Upper lobe of right lung (tissue), 1 donor: Measurements from ENCODE around the gene PLXNA4. TPM values are rescaled to one million over a fixed set of nuclear protein-coding genes. Genes with fewer than 3 reads are reported as not detected.

Experiments
- ATAC-seq: fragments of 200-7000 bp; cut with Tn5 transposase; one replicate; pipeline ENCODE4 v1.9.1; 2020; ENCODE audit warnings: mild to moderate bottlenecking, moderate library complexity
- DNase-seq: peaks from one replicate; pipeline ENCODE4 v3.0.0-alpha.2; 2020
- H3K27ac ChIP-seq: fragments of 200-600 bp; one replicate; pipeline ENCODE4 v1.8.0; 2022
- H3K27me3 ChIP-seq: fragments of 200-600 bp; one replicate; pipeline ENCODE4 v1.8.0; 2022; ENCODE audit warnings: mild to moderate bottlenecking
- H3K36me3 ChIP-seq: fragments of 200-600 bp; one replicate; pipeline ENCODE4 v1.8.0; 2022
- H3K4me1 ChIP-seq: fragments of 200-600 bp; one replicate; pipeline ENCODE4 v1.8.0; 2022
- H3K4me3 ChIP-seq: fragments of 200-600 bp; one replicate; pipeline ENCODE4 v1.8.0; 2022; ENCODE audit warnings: mild to moderate bottlenecking
- H3K9me3 ChIP-seq: fragments of 200-600 bp; one replicate; pipeline ENCODE4 v1.8.0; 2022
- CTCF ChIP-seq: fragments of 200-600 bp; IDR thresholded peaks from one replicate; pipeline ENCODE4 v1.8.0; 2022; ENCODE audit warnings: antibody characterized with exemption
- intact Hi-C: fragments of 100-400 bp; cut with DNase I; formaldehyde crosslinking; loops from one replicate; pipeline ENCODE4 v1.11.0; 2022
- total RNA-seq: library from RNA; stranded (reverse); fragmentation: NEBNext Ultra II Directional; extraction: Animal tissue kit (Norgen Biotek cat#: 25700); gene quantifications from one replicate; pipeline ENCODE4 v1.2.1, GENCODE V29; 2021
- donor health status: DM: no; HTN: yes; CAD: no; lungs with severe emphysema.

The PLXNA4 gene
- total RNA-seq, 1 donor from 2014 or later, result 7.2 TPM

GRCh38 chr7:132117636-132118035 lies 458.6 kb downstream of the PLXNA4 start:
- Histone ChIP-seq H3K27ac (no peak overlapping the region), H3K36me3 (no peaks in the 10 kb centered on the region), H3K27me3 (no peaks in the 10 kb centered on the region), H3K4me1 (no peaks in the 10 kb centered on the region), H3K4me3 (no peak overlapping the region), H3K9me3 (no peaks in the 10 kb centered on the region)
- no peak for TF ChIP-seq CTCF
- no peak for DNase-seq
- intact Hi-C loops, result no loop called here
- no peak for ATAC-seq

- H3K4me1 ChIP-seq, result no peaks in the 10 kb centered on the region
- DNase-seq (no peak), ATAC-seq (no peak)
- intact Hi-C loops, result no loop called here
- TF ChIP-seq CTCF, result no peak
- H3K27ac ChIP-seq, result no peak overlapping the region
- H3K36me3 ChIP-seq, result no peaks in the 10 kb centered on the region
- no peaks in the 10 kb centered on the region for H3K9me3 ChIP-seq
- no peaks in the 10 kb centered on the region for H3K27me3 ChIP-seq
- no peak overlapping the region for H3K4me3 ChIP-seq
These were observed 459.1 kb downstream of the PLXNA4 start for GRCh38 chr7:132117181-132117580.

GRCh38 chr7:132116369-132116768 lies 459.9 kb downstream of the PLXNA4 start:
- no peak for ATAC-seq
- no peaks in the 10 kb centered on the region for H3K36me3 ChIP-seq
- no peaks in the 10 kb centered on the region for H3K27me3 ChIP-seq
- H3K4me3 ChIP-seq, result no peak overlapping the region
- TF ChIP-seq CTCF, result no peak
- H3K9me3 ChIP-seq, result no peaks in the 10 kb centered on the region
- intact Hi-C loops, result no loop called here
- DNase-seq, result no peak
- H3K27ac ChIP-seq, result no peak overlapping the region
- no peaks in the 10 kb centered on the region for H3K4me1 ChIP-seq

- no peak for DNase-seq
- no peaks in the 10 kb centered on the region for H3K27me3 ChIP-seq
- TF ChIP-seq CTCF, result no peak
- intact Hi-C loops, result no loop called here
- no peak for ATAC-seq
- H3K4me1 ChIP-seq, result no peaks in the 10 kb centered on the region
- no peak overlapping the region for H3K4me3 ChIP-seq
- H3K36me3 ChIP-seq, result no peaks in the 10 kb centered on the region
- H3K27ac ChIP-seq, result no peak overlapping the region
- H3K9me3 ChIP-seq, result no peaks in the 10 kb centered on the region
These were observed 460.5 kb downstream of the PLXNA4 start for GRCh38 chr7:132115758-132116157.

GRCh38 chr7:132115028-132115427 lies 461.2 kb downstream of the PLXNA4 start:
- no peak overlapping the region for H3K27ac ChIP-seq
- no peaks in the 10 kb centered on the region for H3K27me3 ChIP-seq
- H3K4me1 ChIP-seq, result no peaks in the 10 kb centered on the region
- DNase-seq, result no peak
- no peaks in the 10 kb centered on the region for H3K36me3 ChIP-seq
- H3K4me3 ChIP-seq, result no peak overlapping the region
- no peaks in the 10 kb centered on the region for H3K9me3 ChIP-seq
- ATAC-seq, result no peak
- intact Hi-C loops, result no loop called here
- no peak for TF ChIP-seq CTCF

- no peaks in the 10 kb centered on the region for H3K4me1 ChIP-seq
- no peak for ATAC-seq
- no peaks in the 10 kb centered on the region for H3K9me3 ChIP-seq
- H3K27me3 ChIP-seq, result no peaks in the 10 kb centered on the region
- DNase-seq, result no peak
- no peak for TF ChIP-seq CTCF
- H3K36me3 ChIP-seq, result no peaks in the 10 kb centered on the region
- intact Hi-C loops, result no loop called here
- H3K4me3 ChIP-seq, result no peak overlapping the region
- H3K27ac ChIP-seq, result no peak overlapping the region
These were observed 461.9 kb downstream of the PLXNA4 start for GRCh38 chr7:132114411-132114810.
